ENCODE measurements around the gene HDAC7.

The HDAC7 gene

GRCh38 chr12:47743311-47743860 lies 76.3 kb downstream of the HDAC7 start:
- no peak for DNase-seq

DNA sequence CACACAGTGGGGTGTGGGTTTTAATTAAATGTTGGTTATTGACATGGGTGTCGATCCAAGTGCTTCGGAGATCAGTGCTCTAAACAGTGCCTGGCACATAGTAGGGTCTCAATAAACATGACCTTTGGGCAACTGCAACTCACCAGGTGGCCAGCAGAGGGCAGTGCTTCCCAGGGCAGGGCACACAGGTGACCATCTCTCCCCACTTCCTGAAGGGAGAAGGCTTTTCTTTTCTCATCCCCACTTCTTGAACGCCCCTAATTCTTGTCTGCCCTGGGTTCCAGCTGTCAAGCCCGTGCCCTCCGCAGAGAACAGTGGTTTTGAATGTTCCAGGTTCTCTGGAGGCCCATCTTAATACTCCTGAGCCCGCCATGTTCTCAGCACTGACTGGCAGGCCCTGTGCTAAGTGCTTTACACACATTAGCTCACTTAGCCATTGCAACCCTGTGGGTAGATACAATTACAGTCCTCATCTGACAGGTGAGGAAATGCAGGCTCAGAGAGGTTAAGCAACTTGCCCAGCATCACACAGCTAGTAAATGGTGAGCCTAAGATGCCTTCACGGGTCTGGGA lies 77.4 kb downstream of the HDAC7 start:
- no peak for DNase-seq

- DNase-seq: peak; percentile 35
Measured at GRCh38 chr12:47741340-47741703, 78.4 kb downstream of the HDAC7 start.

GRCh38 chr12:47740606-47741339 lies 78.9 kb downstream of the HDAC7 start:
- DNase-seq: no peak

DNA sequence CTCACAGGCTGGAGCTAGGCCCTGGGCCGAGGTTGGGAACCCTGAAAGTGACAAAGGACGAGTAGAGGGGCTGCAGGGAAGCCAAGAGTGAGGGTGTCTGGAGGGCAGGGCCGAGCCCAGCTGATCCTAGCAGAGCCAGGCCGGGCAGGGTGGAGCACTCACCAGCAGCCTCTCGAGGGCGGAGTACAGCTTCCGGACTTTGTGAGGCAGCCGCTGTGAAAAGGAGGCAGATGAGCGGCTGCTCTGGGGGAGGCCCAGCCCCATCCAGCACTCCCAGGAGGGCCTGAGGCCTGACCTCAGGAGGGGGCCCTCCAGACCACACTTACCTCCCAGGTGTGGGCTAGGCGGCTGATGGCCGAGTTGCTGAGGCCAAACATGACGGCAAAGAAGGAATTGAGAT lies 79.7 kb downstream of the HDAC7 start:
- no peak for DNase-seq

DNA sequence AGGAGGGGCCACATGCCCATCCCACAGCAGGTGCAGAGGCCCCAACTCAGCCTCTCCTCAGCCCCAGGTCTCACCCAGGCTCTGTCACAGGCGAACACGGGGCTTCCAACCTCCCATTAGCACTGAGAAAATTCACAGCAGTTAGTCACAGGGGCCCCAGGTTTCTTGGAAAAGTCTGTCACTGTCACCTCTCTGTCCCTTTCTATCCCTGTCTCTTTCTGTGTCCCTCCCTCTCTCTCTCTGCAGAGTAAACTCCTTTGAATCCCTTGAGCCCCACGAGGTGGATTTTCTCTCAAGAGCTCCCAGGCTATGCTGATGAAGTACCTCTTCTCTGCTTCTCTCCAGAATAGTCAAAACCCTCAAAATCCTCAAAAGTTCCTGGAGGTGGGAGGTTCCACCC lies 80.4 kb downstream of the HDAC7 start:
- no peak for DNase-seq

- DNase-seq: no peak
Measured at GRCh38 chr12:47737936-47738594, 81.6 kb downstream of the HDAC7 start.

DNA sequence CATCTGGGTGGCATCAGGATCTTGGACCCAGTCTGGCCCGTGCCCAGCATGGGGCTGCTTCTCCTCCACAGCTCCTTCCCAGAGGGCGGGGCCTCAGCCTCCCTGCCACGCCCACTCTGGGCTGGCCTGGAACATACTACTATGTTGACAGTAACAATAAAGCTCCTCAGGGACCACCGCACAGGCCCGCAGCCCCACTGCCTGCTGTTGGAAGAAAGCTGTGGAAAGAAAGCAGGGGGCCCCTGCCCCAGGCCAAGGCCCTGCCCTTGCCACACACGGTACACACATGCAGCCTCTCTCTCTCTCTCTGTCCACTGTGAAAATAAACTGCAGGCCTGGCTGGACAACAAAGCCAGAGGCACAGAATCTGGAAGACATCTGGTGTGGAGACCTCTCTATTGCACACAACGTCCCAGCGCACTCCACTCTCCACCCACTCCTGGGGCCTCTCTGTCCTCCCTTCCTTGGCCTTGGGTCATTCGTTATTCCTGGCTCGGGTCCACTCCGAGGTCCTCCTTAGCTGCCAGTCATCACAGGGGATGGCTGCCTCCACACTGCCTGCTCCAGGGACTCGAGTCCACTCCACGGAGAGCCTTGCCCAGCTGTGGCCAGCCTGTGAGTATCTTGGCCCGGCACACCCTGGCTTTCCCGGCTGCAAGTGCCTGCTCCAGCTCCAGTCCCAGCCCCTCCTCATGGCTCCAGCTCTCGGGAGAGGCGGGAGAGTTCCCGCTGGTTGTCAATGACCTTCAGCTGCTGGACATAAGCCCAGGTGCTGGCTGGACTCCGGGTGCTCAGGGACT lies 82.6 kb downstream of the HDAC7 start:
- peak; percentile 27 for DNase-seq

DNA sequence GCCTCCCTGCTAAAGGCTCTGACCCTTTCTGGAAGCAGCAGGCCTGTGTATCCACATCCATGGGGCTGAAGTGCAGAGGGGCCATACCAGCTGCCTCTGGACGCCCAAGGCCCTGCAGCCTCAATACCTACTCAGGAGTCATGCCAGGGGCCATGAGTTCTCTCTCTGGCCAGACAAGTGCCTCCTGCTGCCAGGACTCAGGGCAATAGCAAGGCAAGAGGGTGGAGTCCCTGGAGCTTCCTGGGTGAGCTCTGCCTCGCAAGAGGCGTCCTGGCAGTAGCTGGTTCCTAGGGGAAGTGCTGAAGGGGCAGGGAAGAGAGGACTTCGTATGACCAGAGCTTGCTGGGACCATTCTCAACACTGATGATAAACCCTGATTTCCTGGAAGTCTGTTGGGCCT lies 83.5 kb downstream of the HDAC7 start:
- DNase-seq: no peak

GRCh38 chr12:47735649-47736048 lies 84.1 kb downstream of the HDAC7 start:
- no peak for DNase-seq

DNA sequence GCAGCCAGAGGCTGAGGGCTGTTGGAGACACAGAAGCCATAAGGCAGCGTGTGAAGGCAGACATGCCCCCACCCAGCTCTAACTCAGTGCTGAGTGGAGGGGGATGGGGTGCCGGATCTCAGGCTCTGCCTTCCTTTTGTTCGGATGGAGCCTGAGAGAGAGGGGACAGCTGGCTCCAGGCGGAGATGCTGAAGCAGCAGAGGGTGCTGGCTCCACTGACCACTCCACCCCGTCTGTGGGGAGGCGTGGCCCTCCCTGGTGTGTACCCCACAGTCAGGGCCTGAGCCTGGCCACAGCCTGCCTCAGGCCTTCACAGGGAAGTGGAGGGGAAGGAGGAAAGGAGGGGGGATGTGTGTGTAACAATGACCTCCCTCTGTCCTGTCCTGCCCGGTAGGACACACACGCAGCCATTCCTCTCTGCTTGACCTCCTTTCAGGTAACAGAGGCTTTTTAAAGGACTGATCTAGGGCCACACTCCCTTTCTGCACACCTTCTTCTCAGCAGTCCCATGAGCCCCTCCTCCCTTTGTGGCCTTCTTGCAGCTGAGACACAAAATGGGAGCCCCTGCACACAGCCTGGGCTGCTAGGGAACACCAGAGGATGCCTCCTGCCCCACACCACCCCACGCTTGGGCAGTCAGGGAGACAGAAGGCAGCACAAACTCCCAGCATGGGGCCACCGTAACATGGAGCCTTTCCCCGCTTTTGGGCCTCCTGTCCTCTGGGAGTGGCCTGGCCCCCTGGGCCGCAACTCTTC lies 84.8 kb downstream of the HDAC7 start:
- no peak for DNase-seq

DNA sequence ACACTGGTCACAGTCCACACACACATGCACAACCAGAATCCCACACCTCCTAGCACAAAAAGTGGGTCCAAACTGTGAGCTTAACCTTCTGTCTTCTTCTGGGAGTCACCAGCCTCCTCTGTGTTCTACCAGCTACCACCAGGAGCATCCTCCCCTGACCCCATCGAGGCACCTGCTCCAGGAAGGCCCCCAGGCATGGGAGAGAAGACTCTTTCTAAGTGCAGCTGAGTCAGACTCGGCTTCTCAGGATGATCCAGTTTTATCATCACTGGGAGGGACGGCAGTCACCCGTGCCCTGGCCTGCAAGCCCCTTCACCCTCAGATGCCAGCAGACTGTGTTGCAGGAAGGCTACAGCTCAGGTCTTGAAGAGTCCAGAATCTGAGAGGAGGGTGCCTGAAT lies 86.6 kb downstream of the HDAC7 start:
- DNase-seq: no peak

All from fibroblast of skin of right quadriceps (primary cell).